GM18508 (cell line): ENCODE data around the gene SYNE1.

ENCODE experiments used
- ATAC-seq: cut with Tn5 transposase; IDR thresholded peaks from one replicate; pipeline ENCODE4 v1.9.1; 2021; ENCODE audit warnings: moderate number of reproducible peaks; ENCODE audit not compliant: insufficient read depth, unreplicated experiment

The SYNE1 gene

DNA sequence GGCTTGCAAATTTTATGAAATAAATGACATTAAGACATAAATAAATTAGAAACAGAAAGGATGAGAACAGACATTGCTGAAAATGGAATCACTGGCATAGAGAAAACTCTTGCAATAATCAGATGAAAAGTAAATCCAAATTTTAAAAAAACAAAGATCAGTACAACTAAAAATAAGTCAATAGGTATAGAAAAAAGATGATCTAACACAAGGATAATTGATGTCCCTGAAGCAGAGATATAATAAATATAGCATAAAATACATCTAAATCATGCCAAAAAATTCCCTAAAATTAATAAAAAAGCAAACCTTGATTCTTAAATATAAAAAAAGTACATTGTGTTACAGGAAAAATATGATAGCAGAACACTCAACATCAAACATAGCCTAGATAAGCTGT, 379.6 kb downstream of the SYNE1 start:
- no peak for ATAC-seq

DNA sequence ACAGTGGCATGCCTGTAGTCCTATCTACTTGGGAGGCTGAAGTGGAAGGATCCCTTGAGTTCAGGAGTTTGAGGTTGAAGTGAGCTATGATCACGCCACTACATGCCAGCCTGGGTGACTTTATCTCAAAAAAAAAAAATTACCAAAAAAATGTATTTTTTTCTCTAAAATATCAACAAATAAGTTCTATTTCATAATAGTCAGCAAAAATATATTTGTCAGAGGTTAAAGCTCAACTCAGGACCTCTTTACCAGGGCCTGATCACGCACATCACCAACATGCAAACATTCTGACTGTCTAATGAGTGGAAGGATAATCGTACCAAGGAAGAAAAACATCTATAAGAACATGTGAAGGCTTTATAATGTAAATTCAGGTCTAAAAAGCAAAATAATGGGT, 387.0 kb downstream of the SYNE1 start:
- no peak for ATAC-seq

GRCh38 chr6:152248980-152249379, 388.2 kb downstream of the SYNE1 start:
- no peak for ATAC-seq

DNA sequence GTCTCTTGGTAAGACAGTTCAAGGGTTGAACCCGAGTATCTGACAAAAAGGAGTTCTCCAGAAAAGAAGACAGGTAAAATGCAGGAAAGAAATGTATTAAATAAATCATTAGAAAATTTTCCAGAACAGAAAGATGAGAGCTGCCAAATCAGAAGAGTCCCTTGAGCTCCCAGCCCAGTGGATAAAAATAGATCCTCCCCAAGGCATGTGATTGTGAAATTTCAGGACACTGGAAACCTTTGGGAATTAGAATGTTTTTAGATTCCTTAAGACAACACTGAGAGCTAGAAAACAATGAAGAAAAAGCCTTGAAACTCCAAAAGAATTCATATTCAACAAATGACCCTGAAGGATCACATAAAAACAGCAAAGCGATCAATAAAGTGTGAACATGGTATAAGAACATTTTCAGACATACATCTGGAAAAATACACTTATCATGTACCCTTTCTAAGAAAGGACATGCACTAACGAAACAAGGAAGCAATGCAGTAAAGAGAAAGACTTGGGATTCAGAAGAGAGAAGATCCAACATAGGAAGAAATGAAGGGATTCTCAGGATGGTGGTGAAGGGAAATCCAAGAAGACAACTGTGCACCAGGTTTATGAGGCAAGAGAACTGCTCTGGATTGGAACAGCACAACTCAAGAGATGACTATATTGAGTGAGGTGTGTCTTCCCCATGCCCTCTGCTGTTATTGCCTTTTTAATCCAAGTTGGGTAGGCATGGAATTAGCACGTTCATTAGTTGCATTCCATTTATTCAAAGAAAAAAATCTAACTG, 390.4 kb downstream of the SYNE1 start:
- ATAC-seq = no peak

- no peak for ATAC-seq
Observed at GRCh38 chr6:152244998-152245630, 392.0 kb downstream of the SYNE1 start.

GRCh38 chr6:152241013-152241766, 396.0 kb downstream of the SYNE1 start:
- no peak for ATAC-seq

DNA sequence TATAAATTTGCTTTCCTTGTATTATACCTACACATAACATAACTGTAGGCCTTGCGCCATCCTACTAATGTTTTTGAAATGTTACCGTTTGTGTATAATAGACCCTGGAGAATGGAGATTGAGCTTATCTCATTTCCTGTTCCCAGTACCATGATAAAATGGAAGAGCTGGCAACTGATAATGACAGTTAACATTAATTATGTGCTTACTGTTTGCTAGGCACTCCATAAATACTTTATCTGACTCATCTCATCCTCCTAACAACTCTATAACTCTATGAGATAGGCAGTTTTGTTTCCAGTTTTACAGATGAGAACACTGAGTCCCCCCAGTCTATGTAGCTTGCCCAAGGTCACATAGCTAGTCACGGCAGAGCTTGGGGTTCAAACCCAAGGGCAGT, 396.7 kb downstream of the SYNE1 start:
- no peak for ATAC-seq

- no peak for ATAC-seq
Observed at GRCh38 chr6:152236370-152237097, 400.6 kb downstream of the SYNE1 start.

- ATAC-seq = no peak
Observed at GRCh38 chr6:152233547-152234320, 403.4 kb downstream of the SYNE1 start.

DNA sequence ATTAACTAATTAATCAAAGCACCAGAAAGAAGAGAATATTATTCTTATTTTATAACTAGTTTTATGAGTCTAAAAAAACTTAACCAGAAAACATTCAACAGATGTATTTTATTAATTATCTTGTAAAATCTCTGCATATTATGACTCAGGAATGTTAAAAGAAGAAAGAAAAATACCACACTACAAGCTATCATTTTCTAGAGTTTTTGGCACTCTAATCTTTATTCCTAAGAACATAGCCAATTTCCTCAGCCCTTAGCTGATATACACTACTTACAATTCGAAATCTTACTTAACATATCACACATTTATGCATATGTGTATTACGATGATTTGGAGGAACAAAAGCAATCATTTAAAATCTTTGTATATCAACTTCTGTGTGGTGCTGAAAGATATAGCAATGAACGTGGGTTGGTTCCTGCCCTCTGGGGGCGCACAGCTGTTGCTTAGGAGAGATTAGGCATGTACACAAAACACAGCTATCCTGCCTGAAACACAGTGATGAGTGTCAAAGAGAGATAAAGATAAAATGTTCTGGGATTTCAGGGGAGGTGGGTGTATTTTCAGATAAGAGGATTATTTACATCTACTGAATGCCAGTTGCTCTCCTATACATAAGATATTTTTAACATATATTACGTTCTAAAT, 404.5 kb downstream of the SYNE1 start:
- ATAC-seq = no peak

DNA sequence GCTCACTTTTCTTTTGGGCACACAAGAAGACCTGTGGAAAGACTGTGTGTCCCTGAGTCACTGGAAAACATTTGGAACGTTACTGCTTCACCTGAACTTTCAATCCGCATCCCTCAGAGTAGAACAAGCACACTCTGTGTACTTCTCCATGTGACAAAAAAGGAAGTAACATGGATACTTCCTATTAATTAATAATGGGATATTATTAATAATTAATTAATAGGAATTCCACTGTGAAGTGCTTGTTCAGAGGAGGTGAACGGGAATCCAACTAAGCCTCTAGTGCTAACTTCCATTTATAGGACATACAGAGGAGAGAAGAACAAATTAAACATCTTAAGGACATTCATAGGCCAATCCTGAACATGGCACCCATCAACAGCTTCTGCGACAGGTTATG, 407.8 kb downstream of the SYNE1 start:
- ATAC-seq = no peak

DNA sequence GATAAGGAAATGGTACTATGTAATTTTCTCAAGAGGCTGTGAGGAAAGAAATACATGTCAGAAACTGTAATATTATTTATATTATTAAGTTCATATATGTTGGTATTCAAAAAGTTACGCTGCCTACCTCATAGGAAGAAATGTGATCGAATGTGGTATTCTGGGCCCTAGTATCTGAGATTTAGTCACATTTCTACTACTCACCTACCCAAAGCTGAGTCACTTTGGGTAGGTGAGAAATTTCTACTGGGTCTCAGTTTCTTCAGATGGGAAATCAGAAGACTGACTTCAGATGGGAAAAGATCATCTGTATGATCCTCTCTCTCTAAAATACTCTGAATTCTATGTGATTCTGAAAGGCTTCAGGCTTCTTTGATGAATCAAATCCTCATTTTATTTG, 411.0 kb downstream of the SYNE1 start:
- ATAC-seq = no peak

- ATAC-seq = no peak
Observed at GRCh38 chr6:152225241-152225934, 411.8 kb downstream of the SYNE1 start.

DNA sequence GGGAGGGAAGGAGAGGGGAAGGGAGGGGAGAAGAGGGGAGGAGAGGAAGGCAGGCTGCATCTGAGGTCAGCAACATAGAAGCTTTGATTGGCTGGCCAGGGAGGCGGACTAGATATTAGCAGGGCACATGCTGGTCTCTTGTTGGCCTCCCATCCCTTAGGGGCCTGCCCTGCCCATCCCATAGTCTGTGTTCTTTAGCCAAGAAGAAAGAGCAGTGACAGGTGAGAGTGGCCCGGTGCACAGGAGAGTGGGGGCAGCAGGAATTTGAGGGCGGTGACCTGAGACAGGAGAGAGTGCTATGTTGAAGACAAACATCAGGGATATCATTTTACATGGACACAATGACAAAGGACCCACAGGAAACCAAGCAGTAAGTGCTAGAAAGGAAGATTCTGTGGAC, 413.5 kb downstream of the SYNE1 start:
- ATAC-seq = no peak

- ATAC-seq = no peak
Observed at GRCh38 chr6:152221806-152222628, 415.1 kb downstream of the SYNE1 start.

- ATAC-seq = no peak
Observed at GRCh38 chr6:152220786-152221185, 416.4 kb downstream of the SYNE1 start.

- ATAC-seq = no peak
Observed at GRCh38 chr6:152218887-152219286, 418.3 kb downstream of the SYNE1 start.

DNA sequence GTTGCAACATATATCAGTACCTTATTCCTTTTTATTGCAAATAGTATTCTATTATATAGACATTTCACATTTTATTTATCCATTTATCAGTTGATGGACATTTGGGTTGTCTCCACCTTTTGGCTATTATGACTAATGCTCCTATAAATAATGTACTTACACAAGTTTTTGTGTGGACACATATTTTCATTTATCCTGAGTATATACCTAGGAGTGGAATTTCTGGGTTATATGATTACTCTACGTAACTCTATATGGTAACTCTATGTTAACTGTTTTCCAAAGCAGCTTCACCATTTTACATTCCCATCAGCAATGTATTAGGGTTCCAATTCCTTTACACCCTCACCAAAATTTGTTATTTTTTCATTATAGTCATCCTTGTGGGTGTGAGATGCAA, 424.7 kb downstream of the SYNE1 start:
- ATAC-seq = no peak
